ENCODE measurements around the gene PAX1.

The PAX1 gene

DNA sequence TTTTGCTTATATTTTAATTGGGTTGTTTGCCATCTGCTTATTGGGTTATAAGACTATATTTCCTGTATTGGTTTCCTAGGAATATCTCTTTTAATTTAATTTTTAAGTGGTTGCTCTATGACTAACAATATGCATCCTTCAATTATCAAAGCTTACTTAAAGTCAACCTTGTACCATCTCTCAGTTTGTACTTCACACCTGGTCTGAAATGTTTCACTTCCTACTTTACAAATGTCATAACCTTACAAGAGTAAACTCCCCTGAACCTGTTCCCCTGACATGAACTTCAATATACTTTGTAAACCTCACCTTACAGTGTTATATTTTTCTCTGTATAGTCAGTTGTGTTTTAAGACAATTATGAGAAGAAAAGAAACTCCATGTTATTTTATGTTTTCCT is 35.8 kb downstream of the PAX1 start:
- no peak for DNase-seq

DNA sequence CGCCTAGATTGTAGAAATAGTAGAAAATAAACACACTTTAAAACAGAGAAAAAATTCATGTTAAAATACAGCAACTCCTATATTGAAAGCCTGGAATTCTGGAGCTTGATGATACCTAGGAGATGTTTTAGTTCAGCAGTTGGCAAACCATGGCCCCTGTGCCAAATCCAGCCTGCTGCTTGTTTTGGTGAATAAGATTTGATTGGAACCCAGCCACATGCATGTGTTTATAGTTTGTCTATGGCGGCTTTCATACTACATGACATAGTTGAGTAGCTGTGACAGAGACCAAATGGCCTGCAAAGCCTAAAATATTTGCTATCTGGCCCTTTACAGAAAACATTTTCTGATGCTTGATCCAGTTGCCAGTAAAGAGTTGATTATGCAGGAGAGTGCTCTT is 57.2 kb downstream of the PAX1 start:
- no peak for DNase-seq

- DNase-seq = no peak
Observed at GRCh38 chr20:21767200-21767738, 61.8 kb downstream of the PAX1 start.

DNA sequence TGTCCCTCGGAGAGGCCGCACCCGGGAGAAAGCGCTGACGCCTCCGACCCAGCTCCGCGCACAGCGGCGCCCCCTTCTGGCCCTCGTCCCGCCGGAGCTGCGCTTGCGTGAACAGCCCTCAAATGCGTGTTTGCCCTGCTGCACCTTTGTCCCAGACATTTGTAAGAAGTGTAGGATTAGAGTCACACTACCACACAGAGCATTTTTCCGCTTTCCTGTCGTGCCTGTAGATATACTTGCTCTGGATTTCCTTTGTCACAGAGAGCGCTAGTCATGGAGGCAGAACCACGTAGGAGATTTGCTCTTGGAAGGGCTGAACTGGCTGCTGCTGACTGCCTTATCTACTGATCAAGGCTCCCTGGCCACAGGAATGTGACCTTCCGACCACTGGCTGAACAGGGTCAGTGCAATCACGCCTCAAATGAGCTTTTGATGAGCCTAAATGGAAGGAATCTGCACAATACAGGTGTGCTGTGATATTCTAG is 62.3 kb downstream of the PAX1 start:
- DNase-seq = peak; percentile 9
